GM13976 (cell line): ENCODE measurements around the gene NFASC.

Experiments
- DNase-seq: peaks from one replicate; pipeline ENCODE4 v3.0.0; 2012; ENCODE audit warnings: low spot score
- CTCF ChIP-seq: IDR thresholded peaks from 2 replicates; pipeline ENCODE4 v1.5.1; 2012; ENCODE audit warnings: borderline replicate concordance, mild to moderate bottlenecking; ENCODE audit not compliant: insufficient read depth; ENCODE audit errors: extremely low read depth, missing control alignments, control extremely low read depth
- in situ Hi-C: fragments of 300-500 bp; cut with MboI; formaldehyde crosslinking; loops from one replicate; pipeline ENCODE4 v1.12.0; 2022; ENCODE audit warnings: low sequenced_read_pairs, mixed read lengths, inconsistent platforms; ENCODE audit not compliant: unreplicated experiment

NFASC gene

GRCh38 chr1:205064741-205065316 is 194.2 kb downstream of the NFASC start:
- in situ Hi-C loops: no loop called here
- DNase-seq: no peak
- no peak for TF ChIP-seq CTCF

GRCh38 chr1:205065666-205066065 is 195.0 kb downstream of the NFASC start:
- in situ Hi-C loops: no loop called here
- no peak for TF ChIP-seq CTCF
- DNase-seq: no peak

GRCh38 chr1:205066141-205066818 is 195.6 kb downstream of the NFASC start:
- in situ Hi-C loops: no loop called here
- no peak for DNase-seq
- TF ChIP-seq CTCF: no peak

- in situ Hi-C loops: no loop called here
- TF ChIP-seq CTCF: no peak
- DNase-seq: no peak
Observed at GRCh38 chr1:205067031-205067430, 196.4 kb downstream of the NFASC start.

- DNase-seq: no peak
- in situ Hi-C loops: no loop called here
- TF ChIP-seq CTCF: no peak
Observed at GRCh38 chr1:205068001-205068400, 197.3 kb downstream of the NFASC start.

- TF ChIP-seq CTCF: no peak
- DNase-seq: no peak
- in situ Hi-C loops: no loop called here
Observed at GRCh38 chr1:205068457-205069040, 197.9 kb downstream of the NFASC start.
